ENCODE results near the gene CLCN5. TPM values are rescaled to one million over a fixed set of nuclear protein-coding genes. Genes with fewer than 3 reads are reported as not detected.

CLCN5 gene
- total RNA-seq, 1 experiment from 2014 or later, result 10.7 TPM

- TF ChIP-seq ZNF232 (CRISPR knock-in tag; IDR thresholded peaks at IDR 0.05), result no peak
Observed at GRCh38 chrX:49896951-49897350, 25.4 kb upstream of the CLCN5 start (continued).

GRCh38 chrX:49901048-49901447, 21.3 kb upstream of the CLCN5 start:
- Mint-ChIP-seq H3K9me3 (peaks cover 22% of the 10 kb centered on the region), H3K27me3 (ENCODE audit: low read depth) (peaks cover 27% of the 10 kb centered on the region), H3K4me1 (peaks cover 5% of the 10 kb centered on the region; the same call in 1 of the 2 replicates), H3K36me3 (peaks cover 11% of the 10 kb centered on the region), H3K4me3 (no peak overlapping the region), H3K27ac (no peak overlapping the region)
- TF ChIP-seq ZNF396 (CRISPR knock-in tag; IDR thresholded peaks at IDR 0.05; ENCODE audit: borderline replicate concordance) (no peak), MYBL2 (CRISPR knock-in tag; IDR thresholded peaks at IDR 0.05) (no peak), TP53 (CRISPR knock-in tag; IDR thresholded peaks at IDR 0.05) (no peak), FOXP1 (CRISPR knock-in tag; IDR thresholded peaks at IDR 0.05; ENCODE audit: borderline replicate concordance) (no peak), AFF4 (CRISPR knock-in tag; IDR thresholded peaks at IDR 0.05; ENCODE audit: borderline replicate concordance) (no peak), NFATC4 (CRISPR knock-in tag; IDR thresholded peaks at IDR 0.05) (no peak), PREB (CRISPR knock-in tag; IDR thresholded peaks at IDR 0.05; ENCODE audit: borderline replicate concordance) (no peak), KAT7 (CRISPR knock-in tag; IDR thresholded peaks at IDR 0.05; ENCODE audit: borderline replicate concordance) (no peak), ZBTB43 (CRISPR knock-in tag; IDR thresholded peaks at IDR 0.05) (no peak), CTCF (IDR thresholded peaks at IDR 0.05) (no peak), FOXK1 (CRISPR knock-in tag; IDR thresholded peaks at IDR 0.05) (no peak), ZNF671 (CRISPR knock-in tag; IDR thresholded peaks at IDR 0.05) (no peak), PRDM15 (CRISPR knock-in tag; IDR thresholded peaks at IDR 0.05) (no peak), GRHL2 (CRISPR knock-in tag; IDR thresholded peaks at IDR 0.05; ENCODE audit: insufficient replicate concordance, severe bottlenecking) (no peak), CBFB (CRISPR knock-in tag; IDR thresholded peaks at IDR 0.05; ENCODE audit: low read depth) (no peak), ATF1 (CRISPR knock-in tag; IDR thresholded peaks at IDR 0.05) (no peak), ZNF317 (CRISPR knock-in tag; IDR thresholded peaks at IDR 0.05; ENCODE audit: borderline replicate concordance, low read depth) (no peak), FOXP4 (CRISPR knock-in tag; IDR thresholded peaks at IDR 0.05) (no peak), CDX4 (CRISPR knock-in tag; IDR thresholded peaks at IDR 0.05; ENCODE audit: borderline replicate concordance) (no peak), ZNF121 (CRISPR knock-in tag; IDR thresholded peaks at IDR 0.05) (no peak)
- CTCF ChIA-PET, result interaction anchor here (2.9 kb wide), 1 partner anchor 17 kb away, joined by 8 read pairs; no protein-coding TSS in a partner anchor
- no peak for DNase-seq (ENCODE audit: low spot score)
- POLR2A ChIA-PET, result no interaction called here
- no peak for ATAC-seq
